Smooth muscle cell (in vitro differentiated cells): ENCODE measurements around the gene NRIP3. TPM values are rescaled to one million over a fixed set of nuclear protein-coding genes. Genes with fewer than 3 reads are reported as not detected.
A peak's percentile ranks its signal among the peaks of the same experiment; 100 is the strongest.

Experiments
- DNase-seq: peaks from one replicate; lab custom pipeline; 2025; ENCODE audit not compliant: unreplicated experiment; lab: John Stamatoyannopoulos, UW
- H2AFZ ChIP-seq: fragments of 200-600 bp; sonication (generic); 2 replicates; pipeline ENCODE4 v1.6.0; 2016; ENCODE audit warnings: antibody characterized with exemption, low read depth, mild to moderate bottlenecking
- H3F3A ChIP-seq: fragments of 200-600 bp; sonication (generic); 2 replicates; pipeline ENCODE4 v1.6.0; 2017; ENCODE audit warnings: antibody characterized with exemption, low read depth
- H3K27ac ChIP-seq: fragments of 200-600 bp; sonication (generic); 2 replicates; pipeline ENCODE4 v1.5.1; 2016; ENCODE audit warnings: low read depth, mild to moderate bottlenecking
- H3K27me3 ChIP-seq: fragments of 200-600 bp; sonication (generic); 2 replicates; pipeline ENCODE4 v1.6.1; 2016; ENCODE audit warnings: low read depth, mild to moderate bottlenecking
- H3K36me3 ChIP-seq: fragments of 200-600 bp; sonication (generic); 2 replicates; pipeline ENCODE4 v1.5.1; 2016; ENCODE audit warnings: low read depth
- H3K4me1 ChIP-seq: fragments of 200-600 bp; sonication (generic); 2 replicates; pipeline ENCODE4 v1.5.1; 2016; ENCODE audit warnings: low read depth
- H3K4me2 ChIP-seq: fragments of 200-600 bp; sonication (generic); 2 replicates; pipeline ENCODE4 v1.6.0; 2016; ENCODE audit warnings: mild to moderate bottlenecking
- H3K4me3 ChIP-seq: fragments of 200-600 bp; sonication (generic); 2 replicates; pipeline ENCODE4 v1.5.1; 2016; ENCODE audit warnings: mild to moderate bottlenecking
- H3K79me2 ChIP-seq: fragments of 200-600 bp; sonication (generic); 2 replicates; pipeline ENCODE4 v1.6.0; 2016; ENCODE audit warnings: low read depth, mild to moderate bottlenecking
- H3K9ac ChIP-seq: fragments of 200-600 bp; sonication (generic); 2 replicates; pipeline ENCODE4 v1.6.0; 2016; ENCODE audit warnings: low read depth
- H3K9me3 ChIP-seq: fragments of 200-600 bp; sonication (generic); replicated peaks from 2 replicates; pipeline ENCODE4 v1.5.1; 2016; ENCODE audit warnings: low read depth
- H4K20me1 ChIP-seq: fragments of 200-600 bp; sonication (generic); 2 replicates; pipeline ENCODE4 v1.6.0; 2016; ENCODE audit warnings: low read depth
- WGBS: methylation state at CpG from one replicate; pipeline ENCODE4 v1.1.7; 2016; ENCODE audit warnings: low lambda C conversion rate; 5-methylcytosine and 5-hydroxymethylcytosine counted together
- polyA plus RNA-seq: library from polyadenylated mRNA; unstranded; fragments of >200 nt; fragmentation: Nextera tagmentation; extraction: Ambion mirVana; gene quantifications from 2 replicates; pipeline ENCODE4 v1.2.1, GENCODE V29; 2016
- total RNA-seq: library from RNA; depleted of rRNA; stranded (reverse); fragments of >200 nt; gene quantifications from 2 replicates; pipeline ENCODE4 v1.2.3, GENCODE V29; 2014
- TF ChIP-seq, protein P1 (sequence below): fragments of 200-600 bp; sonication (generic); IDR thresholded peaks from 2 replicates; pipeline ENCODE4 v1.5.1; 2017; ENCODE audit warnings: borderline replicate concordance, mild to moderate bottlenecking, antibody characterized with exemption; ENCODE audit not compliant: insufficient read depth, poor library complexity, severe bottlenecking

NRIP3 gene
- total RNA-seq (19.6 and 19.9 TPM in 2 replicates), polyA plus RNA-seq (8.4 and 10.1 TPM in 2 replicates)

DNA sequence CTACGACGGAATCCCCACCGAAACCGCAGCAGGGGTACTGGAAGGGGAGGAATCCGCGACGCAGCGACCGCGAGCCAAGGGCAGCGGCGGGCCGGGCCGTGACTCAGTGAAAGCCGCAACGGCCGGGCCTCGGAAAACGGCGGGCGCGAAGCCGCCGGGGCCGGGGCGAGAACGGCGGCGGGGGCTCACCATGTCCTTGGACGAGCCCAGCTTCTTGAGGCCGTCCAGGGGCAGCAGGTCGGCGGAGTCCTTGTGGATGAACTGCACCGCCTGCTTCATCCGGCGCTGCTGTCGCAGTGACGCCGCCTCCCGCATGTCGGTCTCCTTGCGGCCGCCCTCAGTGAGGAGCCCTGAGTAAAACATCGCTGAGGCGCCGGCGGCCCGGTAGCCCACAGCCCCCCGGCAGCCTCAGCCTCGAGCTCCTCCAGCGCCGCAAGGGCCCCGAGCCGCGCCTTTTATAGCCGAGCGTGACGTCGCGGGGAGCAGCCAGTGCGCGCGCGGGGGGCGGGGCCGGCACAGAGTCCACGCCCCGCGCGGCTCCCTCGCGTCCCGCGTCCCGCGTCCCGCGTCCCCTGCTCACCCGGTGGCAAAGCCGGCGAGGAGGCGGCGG lies at the start of gene NRIP3:
Gene NRIP3, minus strand, starts transcription at position 429 of the 610 bp plus-strand sequence. Its CDS starts 66 bp downstream, at position 363.
- Histone ChIP-seq H3K9me3 (no peaks in the 10 kb centered on the region), H3K27ac (peak within 1 kb of the TSS; percentile 37), H3K9ac (peak within 1 kb of the TSS; percentile 81), H3K36me3 (no peaks in the 10 kb centered on the region), H3K4me2 (peak within 1 kb of the TSS; percentile 83), H3K4me3 (peak within 1 kb of the TSS; percentile 46), H3K4me1 (peaks cover 19% of the 10 kb centered on the region), H3K79me2 (no peaks in the 10 kb centered on the region), H2AFZ (peak within 1 kb of the TSS; percentile 67), H4K20me1 (no peaks in the 10 kb centered on the region), H3F3A (peaks cover 14% of the 10 kb centered on the region), H3K27me3 (peaks cover 41% of the 10 kb centered on the region)
- WGBS: under 1% methylated on average over 80 of the region's 83 CpGs
- DNase-seq: peak; percentile 54
- TF ChIP-seq, protein P1, sequence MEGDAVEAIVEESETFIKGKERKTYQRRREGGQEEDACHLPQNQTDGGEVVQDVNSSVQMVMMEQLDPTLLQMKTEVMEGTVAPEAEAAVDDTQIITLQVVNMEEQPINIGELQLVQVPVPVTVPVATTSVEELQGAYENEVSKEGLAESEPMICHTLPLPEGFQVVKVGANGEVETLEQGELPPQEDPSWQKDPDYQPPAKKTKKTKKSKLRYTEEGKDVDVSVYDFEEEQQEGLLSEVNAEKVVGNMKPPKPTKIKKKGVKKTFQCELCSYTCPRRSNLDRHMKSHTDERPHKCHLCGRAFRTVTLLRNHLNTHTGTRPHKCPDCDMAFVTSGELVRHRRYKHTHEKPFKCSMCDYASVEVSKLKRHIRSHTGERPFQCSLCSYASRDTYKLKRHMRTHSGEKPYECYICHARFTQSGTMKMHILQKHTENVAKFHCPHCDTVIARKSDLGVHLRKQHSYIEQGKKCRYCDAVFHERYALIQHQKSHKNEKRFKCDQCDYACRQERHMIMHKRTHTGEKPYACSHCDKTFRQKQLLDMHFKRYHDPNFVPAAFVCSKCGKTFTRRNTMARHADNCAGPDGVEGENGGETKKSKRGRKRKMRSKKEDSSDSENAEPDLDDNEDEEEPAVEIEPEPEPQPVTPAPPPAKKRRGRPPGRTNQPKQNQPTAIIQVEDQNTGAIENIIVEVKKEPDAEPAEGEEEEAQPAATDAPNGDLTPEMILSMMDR: no peak

GRCh38 chr11:9052316-9052715 lies 48.5 kb upstream of the NRIP3 start:
- DNase-seq: no peak
- H3K4me2 ChIP-seq: no peak overlapping the region
- no peak overlapping the region for H2AFZ ChIP-seq
- no peaks in the 10 kb centered on the region for H3K36me3 ChIP-seq
- 89% methylated on average over 3 of the region's 3 CpGs for WGBS
- peaks cover 14% of the 10 kb centered on the region for H3F3A ChIP-seq
- H4K20me1 ChIP-seq: no peaks in the 10 kb centered on the region
- no peak overlapping the region for H3K27ac ChIP-seq
- H3K9me3 ChIP-seq: no peaks in the 10 kb centered on the region
- H3K9ac ChIP-seq: no peak overlapping the region
- TF ChIP-seq, protein P1: no peak
- H3K79me2 ChIP-seq: no peaks in the 10 kb centered on the region
- H3K4me3 ChIP-seq: no peak overlapping the region
- peaks cover 15% of the 10 kb centered on the region for H3K4me1 ChIP-seq
- no peaks in the 10 kb centered on the region for H3K27me3 ChIP-seq

DNA sequence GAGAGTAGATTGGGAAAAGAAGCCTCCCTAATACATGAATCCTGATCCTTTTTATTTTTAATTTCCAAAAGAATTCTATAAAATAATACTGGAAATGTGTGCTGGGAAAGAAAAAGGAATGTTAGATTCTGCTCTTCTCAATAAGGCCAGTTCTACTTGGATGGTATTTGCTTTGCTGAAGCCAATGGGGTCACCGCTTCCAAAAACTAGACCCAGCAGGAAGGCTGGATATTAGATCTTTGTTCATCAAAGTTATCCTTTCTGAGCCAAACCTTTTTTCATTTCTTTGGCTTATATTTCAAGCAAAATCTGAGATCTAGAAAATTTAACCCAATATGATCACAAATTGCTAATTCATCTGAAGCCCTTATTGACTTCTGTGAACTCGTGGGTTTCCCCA lies 46.2 kb upstream of the NRIP3 start:
- no peaks in the 10 kb centered on the region for H3K9me3 ChIP-seq
- H3K36me3 ChIP-seq: no peaks in the 10 kb centered on the region
- WGBS: 100% methylated on average over 2 of the region's 2 CpGs
- no peak overlapping the region for H2AFZ ChIP-seq
- peaks cover 18% of the 10 kb centered on the region for H3K4me1 ChIP-seq
- H3F3A ChIP-seq: peaks cover 19% of the 10 kb centered on the region
- no peak overlapping the region for H3K4me3 ChIP-seq
- no peaks in the 10 kb centered on the region for H3K79me2 ChIP-seq
- H3K27ac ChIP-seq: no peak overlapping the region
- H3K9ac ChIP-seq: no peak overlapping the region
- H4K20me1 ChIP-seq: no peaks in the 10 kb centered on the region
- DNase-seq: no peak
- no peak overlapping the region for H3K4me2 ChIP-seq
- no peaks in the 10 kb centered on the region for H3K27me3 ChIP-seq
- TF ChIP-seq, protein P1: no peak

DNA sequence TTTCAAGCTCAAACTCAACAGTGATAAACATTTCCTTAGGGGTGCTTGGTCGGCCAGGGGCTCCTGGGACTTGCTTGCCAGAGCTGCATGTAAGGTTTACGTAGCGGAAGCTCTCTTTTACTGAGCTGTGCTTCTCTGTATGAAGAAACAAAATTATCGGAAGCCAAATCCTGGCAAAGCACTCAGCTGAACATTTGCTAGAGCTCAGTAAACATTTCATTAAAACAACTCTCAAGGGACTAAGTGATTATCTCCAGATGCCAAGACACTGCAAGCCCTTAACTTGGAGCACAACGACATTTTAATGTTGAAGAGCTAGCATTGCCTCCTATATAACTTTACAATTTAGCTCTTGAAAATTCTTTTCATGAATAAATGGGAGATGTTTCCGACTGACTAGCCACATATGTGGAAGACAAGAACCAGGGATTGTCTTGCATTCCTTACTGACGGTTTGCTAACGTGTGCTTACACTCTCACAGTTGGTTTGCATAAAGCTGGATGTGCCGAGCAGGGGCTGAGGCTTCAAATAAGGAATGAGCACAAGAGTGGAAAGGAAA lies 44.2 kb upstream of the NRIP3 start:
- DNase-seq: no peak
- TF ChIP-seq, protein P1: no peak
- H2AFZ ChIP-seq: peak overlapping the region; percentile 68

More for the DNA sequence above, 44.2 kb upstream of the NRIP3 start:
- H3K4me3 ChIP-seq: peak overlapping the region; percentile 23
- H3K4me2 ChIP-seq: peak overlapping the region; percentile 60
- H3K36me3 ChIP-seq: no peaks in the 10 kb centered on the region
- H4K20me1 ChIP-seq: no peaks in the 10 kb centered on the region
- no peaks in the 10 kb centered on the region for H3K9me3 ChIP-seq
- H3K4me1 ChIP-seq: peaks cover 18% of the 10 kb centered on the region
- H3K27me3 ChIP-seq: no peaks in the 10 kb centered on the region
- no peaks in the 10 kb centered on the region for H3K79me2 ChIP-seq
- peaks cover 19% of the 10 kb centered on the region for H3F3A ChIP-seq
- 20% methylated on average over 9 of the region's 9 CpGs for WGBS
- no peak overlapping the region for H3K9ac ChIP-seq
- H3K27ac ChIP-seq: peak overlapping the region; percentile 54
